ENCODE data around the gene CUL4A. TPM values are rescaled to one million over a fixed set of nuclear protein-coding genes. Genes with fewer than 3 reads are reported as not detected.
A peak's percentile ranks its signal among the peaks of the same experiment; 100 is the strongest.

Gene CUL4A
- total RNA-seq, 1 experiment from 2014 or later, result 85.9 TPM

GRCh38 chr13:113296823-113297369 is 87.5 kb downstream of the CUL4A start, which contains the start of gene LAMP1:
Gene LAMP1, plus strand, starts transcription at chr13:113297239. Its CDS starts 196 bp downstream, at chr13:113297435.
- Mint-ChIP-seq H3K27me3 (ENCODE audit: insufficient read depth, unreplicated experiment) (peaks cover 8% of the 10 kb centered on the region), H3K9me3 (ENCODE audit: unreplicated experiment) (no peaks in the 10 kb centered on the region), H3K36me3 (ENCODE audit: insufficient read depth, unreplicated experiment) (peaks cover 15% of the 10 kb centered on the region), H3K4me3 (ENCODE audit: unreplicated experiment) (peak within 1 kb of the TSS; percentile 77), H3K4me1 (ENCODE audit: insufficient read depth, unreplicated experiment) (peaks cover 18% of the 10 kb centered on the region), H3K27ac (ENCODE audit: low read depth, unreplicated experiment) (peak within 1 kb of the TSS; percentile 97)
- CTCF ChIA-PET, result interaction anchor here (0.6 kb wide), 1 partner anchor 112 kb away, joined by 3 read pairs; no protein-coding TSS in a partner anchor
- no TSS peak for BruUV-seq (replicated peaks)
- POLR2A ChIA-PET, result interaction anchor here (0.9 to 3.5 kb wide), 11 partner anchors 8 to 196 kb away, joined by 3 to 36 read pairs (median 6); partner anchors contain the start of genes CUL4A, DCUN1D2 and PCID2
- intact Hi-C loops (cut with micrococcal nuclease), result loop anchor here (5.0 to 10.0 kb wide), 2 partner anchors 90 to 262 kb away; partner anchors contain the start of genes CUL4A and PCID2
- no peak for TF ChIP-seq CTCF (IDR thresholded peaks at IDR 0.05; ENCODE audit: unreplicated experiment)
- DNase-seq (ENCODE audit: unreplicated experiment), result peak; percentile 95

GRCh38 chr13:113297370-113298042 is 88.1 kb downstream of the CUL4A start:
- POLR2A ChIA-PET, result interaction anchor here (0.6 to 3.5 kb wide), 19 partner anchors 8 to 932 kb away, joined by 3 to 36 read pairs (median 4); partner anchors contain the start of genes CUL4A, DCUN1D2 and PCID2
- no peak for TF ChIP-seq CTCF (IDR thresholded peaks at IDR 0.05; ENCODE audit: unreplicated experiment)
- Mint-ChIP-seq H3K36me3 (ENCODE audit: insufficient read depth, unreplicated experiment) (peaks cover 16% of the 10 kb centered on the region), H3K4me3 (ENCODE audit: unreplicated experiment) (peak overlapping the region; percentile 77), H3K9me3 (ENCODE audit: unreplicated experiment) (no peaks in the 10 kb centered on the region), H3K27ac (ENCODE audit: low read depth, unreplicated experiment) (peak overlapping the region; percentile 97), H3K4me1 (ENCODE audit: insufficient read depth, unreplicated experiment) (peaks cover 12% of the 10 kb centered on the region), H3K27me3 (ENCODE audit: insufficient read depth, unreplicated experiment) (peaks cover 2% of the 10 kb centered on the region)
- CTCF ChIA-PET, result interaction anchor here (0.6 to 1.8 kb wide), 4 partner anchors 10 to 113 kb away, joined by 3 to 7 read pairs (median 3); no protein-coding TSS in a partner anchor
- peak; percentile 9 for DNase-seq (ENCODE audit: unreplicated experiment)
- BruUV-seq (replicated peaks), result no TSS peak
- intact Hi-C loops (cut with micrococcal nuclease), result loop anchor here (5.0 to 10.0 kb wide), 2 partner anchors 90 to 263 kb away; partner anchors contain the start of genes CUL4A and PCID2

- H3K4me1 Mint-ChIP-seq (ENCODE audit: insufficient read depth, unreplicated experiment), result peaks cover 12% of the 10 kb centered on the region
- intact Hi-C loops (cut with micrococcal nuclease), result loop anchor here (5.0 to 10.0 kb wide), 2 partner anchors 91 to 263 kb away; partner anchors contain the start of genes CUL4A and PCID2
- BruUV-seq (replicated peaks), result TSS peak; percentile 61
- TF ChIP-seq CTCF (IDR thresholded peaks at IDR 0.05; ENCODE audit: unreplicated experiment), result no peak
- CTCF ChIA-PET, result interaction anchor here (0.9 to 1.8 kb wide), 3 partner anchors 11 to 96 kb away, joined by 3 to 7 read pairs (median 3); no protein-coding TSS in a partner anchor
- POLR2A ChIA-PET, result interaction anchor here (0.6 to 3.5 kb wide), 22 partner anchors 8 to 931 kb away, joined by 3 to 36 read pairs (median 4); partner anchors contain the start of genes CUL4A, DCUN1D2 and PCID2
- DNase-seq (ENCODE audit: unreplicated experiment), result peak; percentile 3
- H3K27me3 Mint-ChIP-seq (ENCODE audit: insufficient read depth, unreplicated experiment), result no peaks in the 10 kb centered on the region
- H3K27ac Mint-ChIP-seq (ENCODE audit: low read depth, unreplicated experiment), result peak overlapping the region; percentile 97
- H3K4me3 Mint-ChIP-seq (ENCODE audit: unreplicated experiment), result peak overlapping the region; percentile 77
- H3K9me3 Mint-ChIP-seq (ENCODE audit: unreplicated experiment), result no peaks in the 10 kb centered on the region
- peaks cover 24% of the 10 kb centered on the region for H3K36me3 Mint-ChIP-seq (ENCODE audit: insufficient read depth, unreplicated experiment)
Measured at GRCh38 chr13:113298043-113298945, 88.9 kb downstream of the CUL4A start.
